ENCODE measurements around the gene CERS6.
"Not testable (repeated sequence)": the region's sequence is repeated elsewhere in the genome, so short reads cannot be mapped to it uniquely, and the experiment has no call there.

CERS6 gene

DNA sequence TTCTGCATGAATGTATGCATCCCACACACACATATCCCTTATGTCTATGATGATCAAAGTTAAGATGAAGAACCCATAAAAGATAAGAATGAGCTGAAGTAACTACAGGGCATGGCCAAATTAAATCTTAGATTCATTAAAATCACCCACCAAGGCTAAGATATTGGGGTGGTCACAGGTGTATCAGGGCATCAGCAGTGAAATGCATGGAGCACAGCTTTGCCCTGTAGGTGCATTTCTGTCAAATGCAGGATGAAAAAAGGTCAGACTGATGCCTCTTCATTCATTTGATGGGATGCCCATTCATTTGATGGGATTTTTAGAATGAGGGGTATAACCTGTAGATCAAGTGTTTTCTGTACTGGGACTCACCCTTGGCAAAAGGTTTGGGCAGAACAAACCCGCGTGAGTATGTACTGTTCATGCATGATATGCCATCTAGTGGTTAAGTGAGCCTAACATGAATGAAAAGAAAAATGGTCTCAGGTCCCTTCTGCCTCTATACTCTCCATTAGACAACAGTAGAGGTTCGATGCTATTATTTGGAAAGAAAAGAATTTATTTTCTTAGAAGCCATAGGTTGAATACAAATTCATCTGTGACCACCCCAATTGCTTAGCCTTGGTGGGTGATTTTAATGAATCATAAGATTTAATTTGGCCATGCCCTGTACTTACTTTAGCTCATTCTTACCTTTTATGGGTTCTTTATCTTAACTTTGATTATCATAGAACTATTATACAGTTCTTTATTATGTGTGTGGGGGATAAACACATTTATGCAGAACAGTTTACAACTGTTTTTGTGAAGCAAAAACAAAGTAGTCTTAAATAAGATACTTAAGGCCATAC, 303.1 kb downstream of the CERS6 start:
- Mint-ChIP-seq H3K9me3 (no peaks in the 10 kb centered on the region), H3K27me3 (no peaks in the 10 kb centered on the region), H3K27ac (no peak overlapping the region), H3K4me1 (no peaks in the 10 kb centered on the region), H3K36me3 (no peaks in the 10 kb centered on the region), H3K4me3 (no peak overlapping the region)
- peak; percentile 70 for ATAC-seq

- no peak overlapping the region for H3K4me3 Mint-ChIP-seq
- H3K27me3 Mint-ChIP-seq, result no peaks in the 10 kb centered on the region
- no peaks in the 10 kb centered on the region for H3K36me3 Mint-ChIP-seq
- no peaks in the 10 kb centered on the region for H3K4me1 Mint-ChIP-seq
- no peaks in the 10 kb centered on the region for H3K9me3 Mint-ChIP-seq
- no peak overlapping the region for H3K27ac Mint-ChIP-seq
- ATAC-seq, result no peak
Observed at GRCh38 chr2:168765401-168765800, 309.3 kb downstream of the CERS6 start.

- no peaks in the 10 kb centered on the region for H3K36me3 Mint-ChIP-seq
- H3K27me3 Mint-ChIP-seq, result no peaks in the 10 kb centered on the region
- H3K4me1 Mint-ChIP-seq, result no peaks in the 10 kb centered on the region
- no peak overlapping the region for H3K27ac Mint-ChIP-seq
- ATAC-seq, result no peak
- no peaks in the 10 kb centered on the region for H3K9me3 Mint-ChIP-seq
- no peak overlapping the region for H3K4me3 Mint-ChIP-seq
Observed at GRCh38 chr2:168766600-168766999, 310.5 kb downstream of the CERS6 start.

- H3K27ac Mint-ChIP-seq, result no peak overlapping the region
- no peak for ATAC-seq
Observed at GRCh38 chr2:168767258-168767657, 311.2 kb downstream of the CERS6 start.

DNA sequence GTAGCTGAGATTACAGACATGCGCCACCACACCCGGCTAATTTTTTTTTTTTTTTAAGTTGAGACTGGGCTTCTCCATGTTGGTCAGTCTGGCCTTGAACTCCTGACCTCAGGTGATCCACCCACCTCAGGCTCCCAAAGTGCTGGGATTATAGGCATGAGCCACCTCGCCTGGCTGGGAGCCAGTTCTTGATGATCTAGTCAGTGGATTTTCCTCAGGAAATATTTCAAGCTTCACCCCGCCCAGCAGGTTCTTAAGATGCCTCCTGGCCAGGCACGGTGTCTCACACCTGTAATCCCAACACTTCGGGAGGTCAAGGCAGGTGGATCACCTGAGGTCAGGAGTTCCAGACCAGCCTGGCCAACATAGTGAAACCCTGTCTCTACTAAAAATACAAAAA, 312.3 kb downstream of the CERS6 start:
- not testable (repeated sequence) for H3K4me3 Mint-ChIP-seq, H3K36me3 Mint-ChIP-seq, ATAC-seq, H3K27me3 Mint-ChIP-seq, H3K27ac Mint-ChIP-seq, H3K4me1 Mint-ChIP-seq, H3K9me3 Mint-ChIP-seq

More at GRCh38 chr2:168767258-168767657, 311.2 kb downstream of the CERS6 start:
- H3K4me1 Mint-ChIP-seq, result no peaks in the 10 kb centered on the region
- H3K9me3 Mint-ChIP-seq, result no peaks in the 10 kb centered on the region
- H3K36me3 Mint-ChIP-seq, result no peaks in the 10 kb centered on the region
- no peaks in the 10 kb centered on the region for H3K27me3 Mint-ChIP-seq
- H3K4me3 Mint-ChIP-seq, result no peak overlapping the region

- H3K9me3 Mint-ChIP-seq, result peaks cover 3% of the 10 kb centered on the region
- no peak overlapping the region for H3K4me3 Mint-ChIP-seq
- H3K36me3 Mint-ChIP-seq, result no peaks in the 10 kb centered on the region
- H3K27ac Mint-ChIP-seq, result no peak overlapping the region
- no peaks in the 10 kb centered on the region for H3K27me3 Mint-ChIP-seq
- H3K4me1 Mint-ChIP-seq, result no peaks in the 10 kb centered on the region
- ATAC-seq, result no peak
Observed at GRCh38 chr2:168770796-168771195, 314.7 kb downstream of the CERS6 start.

GRCh38 chr2:168772704-168773103, 316.6 kb downstream of the CERS6 start:
- no peak overlapping the region for H3K4me3 Mint-ChIP-seq
- no peaks in the 10 kb centered on the region for H3K36me3 Mint-ChIP-seq
- ATAC-seq, result no peak

DNA sequence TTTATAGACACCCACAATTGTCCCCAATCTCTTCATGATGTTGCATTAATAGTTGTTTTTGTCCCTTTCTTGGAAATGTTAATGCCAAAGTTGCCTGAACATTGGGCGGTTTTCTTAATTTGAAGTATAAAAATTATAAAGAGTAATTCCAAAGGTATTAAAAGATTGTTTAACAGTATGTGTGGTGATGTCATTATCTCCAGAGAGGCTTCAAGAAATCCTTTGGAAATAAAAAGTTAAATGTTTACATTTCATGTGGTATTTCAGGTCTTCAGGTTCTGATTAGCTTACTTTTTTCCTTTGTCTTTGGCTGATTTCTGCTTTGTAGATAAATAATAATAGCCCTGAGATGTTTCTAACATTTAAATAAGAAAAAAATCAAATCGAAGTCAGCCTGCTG, 317.1 kb downstream of the CERS6 start:
- H3K9me3 Mint-ChIP-seq, result peaks cover 3% of the 10 kb centered on the region
- no peaks in the 10 kb centered on the region for H3K27me3 Mint-ChIP-seq
- H3K36me3 Mint-ChIP-seq, result no peaks in the 10 kb centered on the region
- H3K4me3 Mint-ChIP-seq, result no peak overlapping the region
- H3K4me1 Mint-ChIP-seq, result no peaks in the 10 kb centered on the region
- ATAC-seq, result no peak
- no peak overlapping the region for H3K27ac Mint-ChIP-seq

More at GRCh38 chr2:168772704-168773103, 316.6 kb downstream of the CERS6 start:
- Mint-ChIP-seq H3K27ac (no peak overlapping the region), H3K4me1 (no peaks in the 10 kb centered on the region), H3K9me3 (peaks cover 3% of the 10 kb centered on the region), H3K27me3 (no peaks in the 10 kb centered on the region)

GRCh38 chr2:168773719-168774521, 317.8 kb downstream of the CERS6 start:
- no peak overlapping the region for H3K4me3 Mint-ChIP-seq
- ATAC-seq, result no peak
- H3K27ac Mint-ChIP-seq, result no peak overlapping the region
- H3K4me1 Mint-ChIP-seq, result no peaks in the 10 kb centered on the region
- no peaks in the 10 kb centered on the region for H3K27me3 Mint-ChIP-seq
- H3K9me3 Mint-ChIP-seq, result peaks cover 3% of the 10 kb centered on the region
- H3K36me3 Mint-ChIP-seq, result no peaks in the 10 kb centered on the region

GRCh38 chr2:168775837-168776236, 319.8 kb downstream of the CERS6 start:
- no peak overlapping the region for H3K4me3 Mint-ChIP-seq
- no peaks in the 10 kb centered on the region for H3K27me3 Mint-ChIP-seq
- peaks cover 3% of the 10 kb centered on the region for H3K9me3 Mint-ChIP-seq
- ATAC-seq, result no peak
- H3K27ac Mint-ChIP-seq, result no peak overlapping the region
- H3K4me1 Mint-ChIP-seq, result no peaks in the 10 kb centered on the region
- H3K36me3 Mint-ChIP-seq, result no peaks in the 10 kb centered on the region

GRCh38 chr2:168780669-168781071, 324.6 kb downstream of the CERS6 start:
- Mint-ChIP-seq H3K27me3 (no peaks in the 10 kb centered on the region), H3K4me1 (no peaks in the 10 kb centered on the region), H3K4me3 (no peak overlapping the region), H3K27ac (no peak overlapping the region), H3K9me3 (no peaks in the 10 kb centered on the region), H3K36me3 (no peaks in the 10 kb centered on the region)
- no peak for ATAC-seq

DNA sequence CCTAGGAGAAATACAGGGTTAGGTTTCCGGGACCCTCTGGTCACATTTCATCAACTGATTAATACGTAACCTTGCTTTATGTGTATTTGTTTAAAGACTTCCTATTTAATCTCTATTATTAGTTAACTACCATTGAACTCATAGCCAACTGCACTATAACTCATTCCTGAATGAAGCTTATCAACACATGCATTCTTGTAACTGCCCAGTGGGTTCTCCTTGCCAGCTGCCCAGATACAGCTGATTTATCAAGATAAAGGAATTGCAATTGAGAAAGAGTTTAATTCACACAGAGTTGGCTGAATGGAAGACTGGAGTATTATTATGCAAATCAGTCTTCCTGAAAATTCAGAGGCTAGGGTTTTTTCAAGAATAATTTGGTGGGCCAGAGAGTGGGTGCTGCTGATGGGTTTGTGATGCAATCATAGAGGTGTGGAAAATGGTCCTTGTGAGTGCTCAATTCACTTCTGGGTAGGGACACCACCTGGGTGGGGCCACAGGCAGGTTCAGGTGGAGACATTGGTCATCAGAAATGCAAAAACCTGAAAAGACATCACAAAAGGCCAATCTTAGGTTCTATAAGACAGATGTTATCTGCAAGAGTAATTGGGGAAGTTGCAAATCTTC, 325.2 kb downstream of the CERS6 start:
- no peak overlapping the region for H3K27ac Mint-ChIP-seq
- no peak for ATAC-seq
- no peaks in the 10 kb centered on the region for H3K27me3 Mint-ChIP-seq
- H3K4me1 Mint-ChIP-seq, result no peaks in the 10 kb centered on the region
- no peaks in the 10 kb centered on the region for H3K9me3 Mint-ChIP-seq
- no peak overlapping the region for H3K4me3 Mint-ChIP-seq
- H3K36me3 Mint-ChIP-seq, result no peaks in the 10 kb centered on the region

GRCh38 chr2:168782271-168782670, 326.2 kb downstream of the CERS6 start:
- no peaks in the 10 kb centered on the region for H3K27me3 Mint-ChIP-seq
- H3K9me3 Mint-ChIP-seq, result no peaks in the 10 kb centered on the region
- ATAC-seq, result no peak
- H3K27ac Mint-ChIP-seq, result no peak overlapping the region
- no peak overlapping the region for H3K4me3 Mint-ChIP-seq
- no peaks in the 10 kb centered on the region for H3K36me3 Mint-ChIP-seq
- no peaks in the 10 kb centered on the region for H3K4me1 Mint-ChIP-seq

GRCh38 chr2:168784993-168785392, 328.9 kb downstream of the CERS6 start:
- H3K27ac Mint-ChIP-seq, result no peak overlapping the region
- H3K9me3 Mint-ChIP-seq, result no peaks in the 10 kb centered on the region
- no peak overlapping the region for H3K4me3 Mint-ChIP-seq
- H3K4me1 Mint-ChIP-seq, result no peaks in the 10 kb centered on the region
- no peaks in the 10 kb centered on the region for H3K27me3 Mint-ChIP-seq
- H3K36me3 Mint-ChIP-seq, result no peaks in the 10 kb centered on the region
- no peak for ATAC-seq

- ATAC-seq, result no peak
- Mint-ChIP-seq H3K27me3 (no peaks in the 10 kb centered on the region), H3K4me3 (no peak overlapping the region), H3K27ac (no peak overlapping the region), H3K9me3 (peaks cover 5% of the 10 kb centered on the region), H3K36me3 (no peaks in the 10 kb centered on the region), H3K4me1 (no peaks in the 10 kb centered on the region)
Observed at GRCh38 chr2:168787098-168787781, 331.2 kb downstream of the CERS6 start.
